Activated CD8-positive, alpha-beta T cell treated with anti-CD3 and anti-CD28 coated beads, Interleukin-2, amount 10 ng/mL, durations not matched to agents 7 days and 5 days (primary cell): ENCODE measurements around the gene KIF26B. TPM values are rescaled to one million over a fixed set of nuclear protein-coding genes. Genes with fewer than 3 reads are reported as not detected.

Experiments used
- ATAC-seq: fragments of 150-1000 bp; cut with Tn5 transposase; one replicate; pipeline ENCODE4 v1.10.0; 2021; ENCODE audit warnings: moderate library complexity
- CTCF ChIA-PET: fragments of 350-600 bp; sonication (Branson Sonifier 250); formaldehyde crosslinking; loops from one replicate; lab custom pipeline; 2021; ENCODE audit warnings: antibody characterized with exemption; lab: Charles Lee
- POLR2A ChIA-PET: fragments of 350-600 bp; sonication (Branson Sonifier 250); formaldehyde crosslinking; loops from one replicate; lab custom pipeline; 2021; ENCODE audit warnings: antibody characterized with exemption; lab: Charles Lee
- DNase-seq: peaks from one replicate; pipeline ENCODE4 v3.0.0-alpha.2; 2020
- H3K27ac Mint-ChIP-seq: one replicate; pipeline ENCODE4 v1.8.0; 2021; ENCODE audit warnings: mild to moderate bottlenecking, mixed read lengths
- H3K27me3 Mint-ChIP-seq: one replicate; pipeline ENCODE4 v1.8.0; 2021; ENCODE audit warnings: low read depth, mixed read lengths
- H3K36me3 Mint-ChIP-seq: one replicate; pipeline ENCODE4 v1.8.0; 2021; ENCODE audit warnings: low read depth, mixed read lengths
- H3K4me1 Mint-ChIP-seq: one replicate; pipeline ENCODE4 v1.8.0; 2021; ENCODE audit warnings: low read depth, mixed read lengths
- H3K4me3 Mint-ChIP-seq: one replicate; pipeline ENCODE4 v1.8.0; 2021; ENCODE audit warnings: mild to moderate bottlenecking, mixed read lengths
- H3K9me3 Mint-ChIP-seq: one replicate; pipeline ENCODE4 v1.8.0; 2022; ENCODE audit warnings: mixed read lengths; ENCODE audit not compliant: insufficient read depth
- total RNA-seq, 2 experiments: library from RNA; stranded (reverse); gene quantifications; one replicate each; pipeline ENCODE4 v1.2.3, GENCODE V29; 2021

KIF26B gene
- total RNA-seq, 2 experiments from 2014 or later: 0.03 to 0.08 TPM

DNA sequence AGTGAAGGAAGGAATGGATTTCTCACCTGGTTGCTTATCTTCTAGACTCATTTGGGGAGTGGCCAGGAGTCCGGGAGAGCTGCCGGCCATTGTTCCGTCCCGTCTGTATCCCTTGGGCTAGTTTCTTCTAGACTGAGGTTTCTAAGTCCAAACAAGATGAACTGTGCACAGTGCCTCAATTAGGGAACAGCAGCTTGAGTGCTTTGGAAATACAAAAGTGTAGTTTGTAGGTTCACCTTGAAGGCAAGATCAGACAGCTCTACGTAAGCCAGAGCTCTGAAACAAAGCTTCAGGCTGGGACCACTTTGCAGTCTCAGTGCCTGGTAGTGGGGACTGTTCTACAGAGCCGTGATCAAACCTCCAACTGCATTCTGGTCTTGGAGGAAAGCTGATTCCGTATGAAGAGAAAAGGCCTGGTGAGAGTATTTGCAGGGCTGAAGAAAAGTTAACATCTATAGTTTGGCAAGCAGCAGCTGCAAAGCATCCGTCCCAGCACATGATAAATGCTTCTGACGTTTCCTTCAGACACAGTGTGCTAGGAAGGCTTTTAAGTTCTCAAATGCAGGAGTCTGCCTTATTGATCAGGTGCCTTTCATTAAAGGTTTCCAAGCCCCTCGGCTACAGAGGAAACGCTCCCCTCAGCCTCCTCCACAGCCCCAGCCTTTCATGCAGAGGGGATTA, 432.8 kb downstream of the KIF26B start:
- ChIA-PET CTCF (no interaction called here), POLR2A (no interaction called here)
- no peaks in the 10 kb centered on the region for H3K27me3 Mint-ChIP-seq
- H3K4me3 Mint-ChIP-seq: no peak overlapping the region
- H3K36me3 Mint-ChIP-seq: no peaks in the 10 kb centered on the region
- DNase-seq (no peak), ATAC-seq (no peak)
- no peaks in the 10 kb centered on the region for H3K9me3 Mint-ChIP-seq
- no peak overlapping the region for H3K27ac Mint-ChIP-seq
- no peaks in the 10 kb centered on the region for H3K4me1 Mint-ChIP-seq

DNA sequence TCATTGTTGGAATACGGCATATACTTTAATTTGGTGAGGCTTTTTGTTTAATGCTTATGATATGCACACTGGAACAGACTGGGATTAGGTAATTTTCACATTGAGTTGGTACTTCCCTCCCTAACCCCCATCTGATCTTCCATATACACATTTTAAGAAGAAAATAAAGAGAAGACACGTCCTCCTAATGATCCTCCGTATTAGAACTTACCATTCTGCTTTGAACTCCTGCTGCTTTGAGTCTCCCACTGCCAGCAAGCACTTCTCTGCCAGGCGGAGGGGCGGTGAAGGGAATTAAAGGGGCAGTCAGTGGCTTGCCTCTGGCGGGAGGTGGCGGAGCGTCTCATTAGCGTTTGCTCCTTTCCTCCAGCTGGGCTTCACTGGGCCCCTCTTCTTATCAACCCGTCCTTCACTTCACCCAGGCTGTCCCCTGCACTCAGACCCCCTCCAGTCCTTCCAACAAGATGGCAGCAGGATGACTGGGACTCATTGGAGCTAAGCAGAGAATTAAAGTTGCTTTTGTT, 433.4 kb downstream of the KIF26B start:
- DNase-seq: no peak
- H3K4me3 Mint-ChIP-seq: no peak overlapping the region
- H3K9me3 Mint-ChIP-seq: no peaks in the 10 kb centered on the region
- ATAC-seq: no peak
- ChIA-PET CTCF (no interaction called here), POLR2A (no interaction called here)
- no peaks in the 10 kb centered on the region for H3K36me3 Mint-ChIP-seq
- H3K27ac Mint-ChIP-seq: no peak overlapping the region
- no peaks in the 10 kb centered on the region for H3K27me3 Mint-ChIP-seq
- H3K4me1 Mint-ChIP-seq: no peaks in the 10 kb centered on the region

- H3K4me1 Mint-ChIP-seq: no peaks in the 10 kb centered on the region
- no peaks in the 10 kb centered on the region for H3K9me3 Mint-ChIP-seq
- POLR2A ChIA-PET: no interaction called here
- H3K36me3 Mint-ChIP-seq: no peaks in the 10 kb centered on the region
- H3K27ac Mint-ChIP-seq: no peak overlapping the region
- no peaks in the 10 kb centered on the region for H3K27me3 Mint-ChIP-seq
- no peak for DNase-seq
- H3K4me3 Mint-ChIP-seq: no peak overlapping the region
- CTCF ChIA-PET: no interaction called here
- no peak for ATAC-seq
Observed at GRCh38 chr1:245589316-245589715, 434.5 kb downstream of the KIF26B start.

DNA sequence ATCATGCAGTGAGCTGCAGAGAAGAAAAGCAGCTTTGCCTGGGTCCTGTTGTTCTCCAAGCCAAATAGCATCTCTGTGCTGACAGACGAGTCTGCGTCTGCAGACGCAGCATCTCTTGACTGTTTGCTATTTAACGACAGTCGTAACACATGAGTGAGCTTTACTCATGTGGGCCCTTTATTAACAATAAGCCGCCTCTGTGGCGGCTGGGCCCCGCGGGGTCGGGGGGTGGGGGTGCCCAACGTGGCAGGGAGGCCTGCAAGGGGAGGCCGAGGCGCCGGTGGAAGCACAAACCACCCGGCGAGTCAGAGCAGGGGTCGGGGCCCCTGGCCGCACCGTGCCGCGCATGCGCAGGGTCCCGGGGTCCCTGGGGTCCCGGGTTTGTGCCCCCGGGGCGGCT, 435.1 kb downstream of the KIF26B start:
- CTCF ChIA-PET: no interaction called here
- Mint-ChIP-seq H3K27me3 (no peaks in the 10 kb centered on the region), H3K4me1 (no peaks in the 10 kb centered on the region), H3K36me3 (no peaks in the 10 kb centered on the region), H3K9me3 (no peaks in the 10 kb centered on the region), H3K27ac (no peak overlapping the region), H3K4me3 (no peak overlapping the region)
- POLR2A ChIA-PET: no interaction called here
- ATAC-seq: no peak
- no peak for DNase-seq

GRCh38 chr1:245590726-245591125, 435.9 kb downstream of the KIF26B start:
- Mint-ChIP-seq H3K36me3 (no peaks in the 10 kb centered on the region), H3K27me3 (no peaks in the 10 kb centered on the region), H3K9me3 (no peaks in the 10 kb centered on the region), H3K27ac (no peak overlapping the region), H3K4me3 (no peak overlapping the region), H3K4me1 (no peaks in the 10 kb centered on the region)
- ATAC-seq: no peak
- ChIA-PET POLR2A (no interaction called here), CTCF (no interaction called here)
- no peak for DNase-seq

DNA sequence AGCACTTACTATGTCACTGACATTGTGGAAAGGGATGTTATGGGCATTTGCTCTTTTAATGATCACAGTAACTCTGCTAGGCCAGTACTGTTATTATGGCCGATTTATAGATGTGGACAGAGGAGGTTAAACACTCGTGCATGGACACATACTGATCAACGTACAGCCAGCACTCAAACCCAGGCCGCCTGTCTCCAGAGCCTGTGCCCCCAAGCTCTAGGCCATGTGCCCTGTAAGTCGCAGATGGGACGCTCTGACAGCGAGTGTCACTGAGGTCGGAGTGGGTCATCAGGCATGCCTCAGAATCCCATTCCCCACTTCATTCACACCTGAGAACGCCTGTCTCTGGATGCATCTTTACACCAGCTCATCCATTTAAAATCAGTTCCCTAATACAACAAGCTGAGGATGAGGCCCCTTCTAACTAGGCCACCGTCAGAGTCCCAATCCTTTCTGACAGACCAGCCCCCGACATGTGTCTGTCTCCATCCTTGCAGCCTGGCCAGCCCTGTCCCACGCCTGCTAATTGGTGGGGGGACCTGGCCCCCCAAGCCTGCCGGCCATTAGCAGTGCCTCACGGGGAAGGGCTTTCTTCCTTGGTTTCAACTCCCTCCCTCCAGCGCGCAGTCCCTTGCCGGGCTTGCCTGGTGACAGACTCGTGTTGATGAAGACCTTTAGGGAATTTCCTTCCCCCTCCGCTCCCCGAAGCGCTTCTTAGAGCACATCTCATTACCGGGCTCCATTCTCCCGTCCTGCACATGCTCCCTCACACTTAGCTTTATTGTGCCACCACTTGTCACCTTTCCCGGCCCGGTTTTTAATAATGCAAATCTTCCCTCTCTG, 436.8 kb downstream of the KIF26B start:
- DNase-seq (no peak), ATAC-seq (no peak)
- CTCF ChIA-PET: no interaction called here
- Mint-ChIP-seq H3K4me3 (no peak overlapping the region), H3K36me3 (no peaks in the 10 kb centered on the region), H3K9me3 (no peaks in the 10 kb centered on the region), H3K4me1 (no peaks in the 10 kb centered on the region), H3K27me3 (no peaks in the 10 kb centered on the region), H3K27ac (no peak overlapping the region)
- POLR2A ChIA-PET: no interaction called here

- H3K4me1 Mint-ChIP-seq: no peaks in the 10 kb centered on the region
- H3K27ac Mint-ChIP-seq: no peak overlapping the region
- H3K9me3 Mint-ChIP-seq: no peaks in the 10 kb centered on the region
- no peak overlapping the region for H3K4me3 Mint-ChIP-seq
- no peaks in the 10 kb centered on the region for H3K36me3 Mint-ChIP-seq
- ChIA-PET POLR2A (no interaction called here), CTCF (no interaction called here)
- ATAC-seq: no peak
- DNase-seq: no peak
- no peaks in the 10 kb centered on the region for H3K27me3 Mint-ChIP-seq
Observed at GRCh38 chr1:245592189-245592460, 437.3 kb downstream of the KIF26B start.

DNA sequence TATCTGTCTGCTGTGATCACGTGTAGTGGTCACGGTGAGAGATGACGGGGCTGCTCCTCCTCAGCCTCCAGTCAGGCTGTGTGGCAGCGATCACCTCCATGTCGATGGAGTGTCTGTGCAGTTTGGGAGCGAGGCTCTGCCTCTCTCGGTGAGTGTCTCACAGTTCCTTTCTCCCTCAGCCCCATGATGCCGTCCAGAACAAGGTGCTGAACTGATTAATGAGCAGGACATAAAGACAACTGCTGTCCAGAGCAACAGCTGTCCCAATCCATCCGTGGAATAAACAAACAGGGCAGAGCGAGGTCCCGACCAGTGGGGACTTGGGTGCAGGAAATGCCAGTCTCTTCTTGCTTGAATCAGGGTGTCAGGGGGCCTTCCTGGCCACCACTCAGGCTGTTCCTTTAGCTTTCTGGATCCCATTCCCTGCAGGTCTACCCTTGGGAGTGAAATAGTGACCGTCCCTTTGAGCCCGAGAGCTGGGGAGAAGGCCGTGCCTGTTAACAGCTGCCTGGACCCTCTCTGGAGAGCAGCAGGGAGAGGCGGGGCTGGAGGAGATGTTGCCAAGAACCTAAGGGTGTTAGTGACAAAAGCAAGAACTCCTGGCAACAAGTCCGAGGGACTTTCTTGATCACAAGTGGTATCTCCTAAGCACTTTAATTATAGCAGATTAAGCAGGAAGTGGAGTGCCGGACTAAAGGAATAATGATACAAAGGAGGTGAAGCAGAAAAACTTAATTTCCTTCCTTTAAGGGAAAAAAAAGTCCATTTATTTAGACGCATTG, 443.9 kb downstream of the KIF26B start:
- Mint-ChIP-seq H3K9me3 (no peaks in the 10 kb centered on the region), H3K36me3 (no peaks in the 10 kb centered on the region), H3K27ac (no peak overlapping the region), H3K4me1 (no peaks in the 10 kb centered on the region), H3K27me3 (no peaks in the 10 kb centered on the region), H3K4me3 (no peak overlapping the region)
- POLR2A ChIA-PET: no interaction called here
- DNase-seq (no peak), ATAC-seq (no peak)
- CTCF ChIA-PET: no interaction called here

DNA sequence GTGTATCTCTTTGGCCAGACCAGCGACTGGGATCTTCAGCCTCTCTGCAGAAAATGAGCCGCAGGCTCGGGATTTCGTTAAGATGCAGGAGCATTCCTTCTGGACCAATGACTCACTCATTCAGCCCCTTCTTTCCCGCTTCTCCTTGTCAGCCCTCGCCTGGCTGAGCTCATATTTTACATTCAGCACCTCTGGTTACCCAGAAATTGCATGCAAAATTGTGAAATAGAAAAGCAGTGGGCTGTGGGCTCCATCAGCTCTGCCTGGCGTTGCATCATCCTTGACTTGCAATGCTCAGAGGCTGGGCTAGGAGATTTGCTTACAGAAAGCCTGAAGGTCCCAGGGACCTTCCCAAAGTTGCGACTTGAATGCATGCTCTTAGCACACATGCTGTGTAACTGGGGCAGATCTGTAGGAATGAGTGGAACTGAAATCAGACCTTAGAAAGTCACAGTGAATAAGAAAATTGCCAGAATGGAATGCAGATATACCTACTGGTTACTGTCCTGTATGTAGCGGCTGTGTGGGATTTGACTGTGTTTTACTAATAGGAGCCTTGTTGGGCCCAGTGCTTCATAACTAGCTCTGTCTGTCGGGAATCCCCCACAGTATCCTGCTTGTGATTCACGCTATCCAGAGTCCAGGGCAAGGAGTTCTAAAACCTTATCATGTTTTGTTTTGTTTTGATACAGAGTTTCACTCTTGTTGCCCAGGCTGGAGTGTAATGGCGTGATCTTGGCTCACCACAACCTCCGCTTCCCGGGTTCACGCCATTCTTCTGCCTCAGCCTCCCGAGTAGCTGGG, 444.8 kb downstream of the KIF26B start:
- Mint-ChIP-seq H3K4me3 (no peak overlapping the region), H3K36me3 (no peaks in the 10 kb centered on the region), H3K27me3 (no peaks in the 10 kb centered on the region), H3K9me3 (no peaks in the 10 kb centered on the region), H3K27ac (no peak overlapping the region), H3K4me1 (no peaks in the 10 kb centered on the region)
- DNase-seq (no peak), ATAC-seq (no peak)
- CTCF ChIA-PET: no interaction called here
- POLR2A ChIA-PET: no interaction called here

DNA sequence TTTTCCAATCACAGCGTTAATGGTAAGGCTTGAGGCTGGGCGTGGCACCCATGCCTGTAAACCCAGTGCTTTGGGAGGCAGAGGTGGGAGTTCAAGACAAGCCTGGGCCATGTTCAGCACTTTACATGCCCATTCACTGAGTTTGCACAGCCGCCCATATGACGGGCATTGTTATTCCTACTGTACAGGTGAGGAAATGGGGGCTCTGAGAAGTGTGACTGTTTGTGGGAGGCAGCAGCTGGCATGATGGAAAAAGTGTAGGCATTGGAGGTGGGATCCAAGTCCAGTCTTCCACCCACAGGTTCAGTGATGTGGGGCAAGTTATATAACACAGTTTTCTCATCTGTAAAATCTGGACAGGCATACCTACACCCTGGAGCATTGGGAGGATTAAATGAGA, 445.9 kb downstream of the KIF26B start:
- POLR2A ChIA-PET: no interaction called here
- no peaks in the 10 kb centered on the region for H3K4me1 Mint-ChIP-seq
- H3K27ac Mint-ChIP-seq: no peak overlapping the region
- H3K27me3 Mint-ChIP-seq: no peaks in the 10 kb centered on the region
- DNase-seq (no peak), ATAC-seq (no peak)
- CTCF ChIA-PET: no interaction called here
- no peaks in the 10 kb centered on the region for H3K9me3 Mint-ChIP-seq
- no peak overlapping the region for H3K4me3 Mint-ChIP-seq
- no peaks in the 10 kb centered on the region for H3K36me3 Mint-ChIP-seq

GRCh38 chr1:245603311-245603865, 448.6 kb downstream of the KIF26B start:
- no peaks in the 10 kb centered on the region for H3K9me3 Mint-ChIP-seq
- H3K27me3 Mint-ChIP-seq: peaks cover 3% of the 10 kb centered on the region
- no peaks in the 10 kb centered on the region for H3K4me1 Mint-ChIP-seq
- ChIA-PET CTCF (no interaction called here), POLR2A (interaction anchor here (0.6 kb wide), 1 partner anchor 27 kb away, joined by 4 read pairs; no protein-coding TSS in a partner anchor)
- no peak overlapping the region for H3K27ac Mint-ChIP-seq
- DNase-seq: no peak
- no peak overlapping the region for H3K4me3 Mint-ChIP-seq
- no peaks in the 10 kb centered on the region for H3K36me3 Mint-ChIP-seq
- no peak for ATAC-seq
